Thyroid gland (tissue), 4 donors: ENCODE data around the gene C2orf81.

Experiments
- CTCF ChIP-seq, 6 experiments: fragments of 200-600 bp in 3 of 6; fragments of 450-650 bp in 3 of 6; sonication (generic) in 3 of 6; IDR thresholded peaks; one replicate each; pipeline ENCODE4 v1.5.1; 2016 to 2019; ENCODE audit warnings: antibody characterized with exemption in 6 of 6, mild to moderate bottlenecking in 2 of 6, inconsistent platforms in 1 of 6, moderate library complexity in 1 of 6
- POLR2A ChIP-seq, 2 donors: fragments of 450-650 bp; IDR thresholded peaks; one replicate each; pipeline ENCODE4 v1.6.1; 2017; ENCODE audit warnings: antibody characterized with exemption in 2 of 2, mild to moderate bottlenecking in 2 of 2, moderate library complexity in 1 of 2

- TF ChIP-seq CTCF (IDR thresholded peaks at IDR 0.05) = no peak
- TF ChIP-seq POLR2A (IDR thresholded peaks at IDR 0.05) = no peak
Observed at GRCh38 chr2:74441170-74441689, 19.8 kb upstream of the C2orf81 start.
